ENCODE measurements around the gene RHBDL3. TPM values are rescaled to one million over a fixed set of nuclear protein-coding genes. Genes with fewer than 3 reads are reported as not detected.

Gene RHBDL3
- total RNA-seq, 2 experiments from 2014 or later: 0.15 TPM; not detected in 1

GRCh38 chr17:32271844-32272243 is 6.2 kb downstream of the RHBDL3 start:
- ChIA-PET CTCF (ENCODE audit: unreplicated experiment) (interaction anchor here (1.0 kb wide), 1 partner anchor 47 kb away, joined by 3 read pairs; no protein-coding TSS in a partner anchor), POLR2A (interaction anchor here (0.6 kb wide), 1 partner anchor 276 kb away, joined by 3 read pairs; no protein-coding TSS in a partner anchor)
- Histone ChIP-seq H4K20me1 (ENCODE audit: insufficient read depth, low read length) (no peaks in the 10 kb centered on the region; the same call in 1 of the 2 replicates), H3K27ac (ENCODE audit: low read depth, low read length, poor library complexity, severe bottlenecking) (no peak overlapping the region), H3K4me2 (ENCODE audit: low read length) (no peak overlapping the region), H3K79me2 (ENCODE audit: insufficient read depth, low read depth, low read length) (no peaks in the 10 kb centered on the region), H3K36me3 (ENCODE audit: insufficient read depth, low read length) (no peaks in the 10 kb centered on the region), H2AFZ (ENCODE audit: low read length) (no peak overlapping the region), H3K9me3 (ENCODE audit: low read length) (no peaks in the 10 kb centered on the region), H3K4me1 (ENCODE audit: insufficient read depth, low read length, poor library complexity, severe bottlenecking) (peaks cover 12% of the 10 kb centered on the region), H3K4me3 (ENCODE audit: low read depth, low read length, poor library complexity, severe bottlenecking) (no peak overlapping the region), H3K9me2 (ENCODE audit: insufficient read depth, low read length) (no peaks in the 10 kb centered on the region)
- intact Hi-C loops (cut with micrococcal nuclease; ENCODE audit: unreplicated experiment): no loop called here
- DNase-seq (ENCODE audit: low spot score): no peak
- no TSS peak for BruUV-seq (replicated peaks)
- TF ChIP-seq EZH2phosphoT487 (IDR thresholded peaks at IDR 0.05; ENCODE audit: borderline replicate concordance, low read depth, low read length) (no peak), CTCF (conservative IDR thresholded peaks at IDR 0.05; ENCODE audit: low read length) (no peak)

GRCh38 chr17:32274101-32274500 is 8.5 kb downstream of the RHBDL3 start:
- Histone ChIP-seq H3K9me3 (ENCODE audit: low read length) (no peaks in the 10 kb centered on the region), H3K4me2 (ENCODE audit: low read length) (no peak overlapping the region), H3K27ac (ENCODE audit: low read depth, low read length, poor library complexity, severe bottlenecking) (no peak overlapping the region), H3K79me2 (ENCODE audit: insufficient read depth, low read depth, low read length) (no peaks in the 10 kb centered on the region), H3K36me3 (ENCODE audit: insufficient read depth, low read length) (no peaks in the 10 kb centered on the region), H3K4me1 (ENCODE audit: insufficient read depth, low read length, poor library complexity, severe bottlenecking) (peaks cover 8% of the 10 kb centered on the region), H3K4me3 (ENCODE audit: low read depth, low read length, poor library complexity, severe bottlenecking) (no peak overlapping the region), H3K9me2 (ENCODE audit: insufficient read depth, low read length) (no peaks in the 10 kb centered on the region), H2AFZ (ENCODE audit: low read length) (no peak overlapping the region), H4K20me1 (ENCODE audit: insufficient read depth, low read length) (no peaks in the 10 kb centered on the region; the same call in 1 of the 2 replicates)
- no peak for DNase-seq (ENCODE audit: low spot score)
- intact Hi-C loops (cut with micrococcal nuclease; ENCODE audit: unreplicated experiment): no loop called here
- ChIA-PET POLR2A (interaction anchor here (0.6 kb wide), 1 partner anchor 355 kb away, joined by 5 read pairs; no protein-coding TSS in a partner anchor), CTCF (ENCODE audit: unreplicated experiment) (no interaction called here)
- TF ChIP-seq EZH2phosphoT487 (IDR thresholded peaks at IDR 0.05; ENCODE audit: borderline replicate concordance, low read depth, low read length) (no peak), CTCF (conservative IDR thresholded peaks at IDR 0.05; ENCODE audit: low read length) (no peak)
- BruUV-seq (replicated peaks): no TSS peak

- Histone ChIP-seq H3K9me3 (ENCODE audit: low read length) (no peaks in the 10 kb centered on the region), H4K20me1 (ENCODE audit: insufficient read depth, low read length) (no peaks in the 10 kb centered on the region; the same call in 1 of the 2 replicates), H3K36me3 (ENCODE audit: insufficient read depth, low read length) (no peaks in the 10 kb centered on the region), H3K27ac (ENCODE audit: low read depth, low read length, poor library complexity, severe bottlenecking) (no peak overlapping the region), H3K4me2 (ENCODE audit: low read length) (no peak overlapping the region), H3K4me1 (ENCODE audit: insufficient read depth, low read length, poor library complexity, severe bottlenecking) (peaks cover 8% of the 10 kb centered on the region), H2AFZ (ENCODE audit: low read length) (no peak overlapping the region), H3K9me2 (ENCODE audit: insufficient read depth, low read length) (no peaks in the 10 kb centered on the region), H3K79me2 (ENCODE audit: insufficient read depth, low read depth, low read length) (no peaks in the 10 kb centered on the region), H3K4me3 (ENCODE audit: low read depth, low read length, poor library complexity, severe bottlenecking) (no peak overlapping the region)
- no peak for DNase-seq (ENCODE audit: low spot score)
- ChIA-PET POLR2A (no interaction called here), CTCF (ENCODE audit: unreplicated experiment) (no interaction called here)
- no TSS peak for BruUV-seq (replicated peaks)
- no peak for TF ChIP-seq EZH2phosphoT487 (IDR thresholded peaks at IDR 0.05; ENCODE audit: borderline replicate concordance, low read depth, low read length)
- no peak for TF ChIP-seq CTCF (conservative IDR thresholded peaks at IDR 0.05; ENCODE audit: low read length)
- intact Hi-C loops (cut with micrococcal nuclease; ENCODE audit: unreplicated experiment): no loop called here
Measured at GRCh38 chr17:32274643-32275042, 9.0 kb downstream of the RHBDL3 start.

All from OCI-LY7 (cell line).